GM19035 (cell line): ENCODE measurements around the gene SSC4D.
A peak's percentile ranks its signal among the peaks of the same experiment; 100 is the strongest.
"Not testable (repeated sequence)": the region's sequence is repeated elsewhere in the genome, so short reads cannot be mapped to it uniquely, and the experiment has no call there.

Experiments used
- ATAC-seq: cut with Tn5 transposase; IDR thresholded peaks from one replicate; pipeline ENCODE4 v1.9.1; 2021; ENCODE audit not compliant: unreplicated experiment

SSC4D gene

GRCh38 chr7:76423666-76424412, 14.3 kb upstream of the SSC4D start:
- no peak for ATAC-seq

- not testable (repeated sequence) for ATAC-seq
These were observed 11.6 kb upstream of the SSC4D start for GRCh38 chr7:76421097-76421496.

- not testable (repeated sequence) for ATAC-seq
These were observed 8.3 kb upstream of the SSC4D start for GRCh38 chr7:76417654-76418310.

- no peak for ATAC-seq
These were observed 2.8 kb upstream of the SSC4D start for GRCh38 chr7:76412249-76412648.

- no peak for ATAC-seq
These were observed 2.1 kb upstream of the SSC4D start for GRCh38 chr7:76411626-76412025.

GRCh38 chr7:76408121-76408560, 1.4 kb downstream of the SSC4D start:
- ATAC-seq = no peak

- no peak for ATAC-seq
These were observed 1.8 kb downstream of the SSC4D start for GRCh38 chr7:76407718-76408117.

- no peak for ATAC-seq
These were observed 3.8 kb downstream of the SSC4D start for GRCh38 chr7:76405738-76406137.

GRCh38 chr7:76403780-76404494, 5.6 kb downstream of the SSC4D start:
- no peak for ATAC-seq

- not testable (repeated sequence) for ATAC-seq
These were observed 6.4 kb downstream of the SSC4D start for GRCh38 chr7:76403097-76403496.

GRCh38 chr7:76400248-76400647, 9.2 kb downstream of the SSC4D start:
- no peak for ATAC-seq

- no peak for ATAC-seq
These were observed 11.9 kb downstream of the SSC4D start for GRCh38 chr7:76397409-76398183.

- ATAC-seq = no peak
These were observed 12.6 kb downstream of the SSC4D start for GRCh38 chr7:76396864-76397263.

- ATAC-seq = no peak
These were observed 13.4 kb downstream of the SSC4D start for GRCh38 chr7:76395965-76396726.

- not testable (repeated sequence) for ATAC-seq
These were observed 13.9 kb downstream of the SSC4D start for GRCh38 chr7:76395605-76395964.

- ATAC-seq = no peak
These were observed 14.5 kb downstream of the SSC4D start for GRCh38 chr7:76394957-76395356.

GRCh38 chr7:76393116-76394031, 16.1 kb downstream of the SSC4D start:
- peak; percentile 87 for ATAC-seq

GRCh38 chr7:76392531-76393115, 16.9 kb downstream of the SSC4D start:
- no peak for ATAC-seq

GRCh38 chr7:76390092-76390491, 19.4 kb downstream of the SSC4D start:
- no peak for ATAC-seq
